C1 segment of cervical spinal cord (tissue), 14 donors: ENCODE results near the gene ZNF286A.
"Not testable (repeated sequence)": the region's sequence is repeated elsewhere in the genome, so short reads cannot be mapped to it uniquely, and the experiment has no call there.

Experiments
- DNase-seq, 14 donors: peaks; one replicate each; lab custom pipeline; 2025; lab: John Stamatoyannopoulos, UW

The ZNF286A gene

GRCh38 chr17:15768865-15769533, 69.4 kb downstream of the ZNF286A start:
- not testable (repeated sequence) for DNase-seq
